Measurements from ENCODE around the gene IPO13.

The IPO13 gene

GRCh38 chr1:43969746-43970466 is 23.2 kb downstream of the IPO13 start, which contains the start of gene DPH2:
Gene DPH2, plus strand, starts transcription at chr1:43970010. Its CDS starts 166 bp downstream, at chr1:43970176.
- Histone ChIP-seq H3K56ac (ENCODE audit: low read length) (peak within 1 kb of the TSS; percentile 90), H4K5ac (ENCODE audit: low read length) (no peak within 1 kb of the TSS), H3K36me3 (ENCODE audit: control insufficient read depth, insufficient read depth, low read length) (no peaks in the 10 kb centered on the region), H3K18ac (ENCODE audit: low read length) (no peak within 1 kb of the TSS), H3K27me3 (ENCODE audit: insufficient read depth, low read length, poor library complexity) (no peaks in the 10 kb centered on the region), H3K9ac (ENCODE audit: low read length) (peak within 1 kb of the TSS; percentile 86), H2BK120ac (ENCODE audit: low read depth, low read length) (no peak within 1 kb of the TSS), H2BK15ac (replicated peaks; ENCODE audit: low read depth) (no peak within 1 kb of the TSS), H4K8ac (ENCODE audit: low read depth, low read length) (no peak within 1 kb of the TSS), H3K79me2 (ENCODE audit: control insufficient read depth, insufficient read depth, low read length) (peaks cover 9% of the 10 kb centered on the region), H3K23ac (ENCODE audit: low read length) (no peak within 1 kb of the TSS), H3K79me1 (ENCODE audit: low read length) (peaks cover 10% of the 10 kb centered on the region), H3K27ac (ENCODE audit: low read depth, low read length) (no peak within 1 kb of the TSS), H3K4me1 (ENCODE audit: control insufficient read depth, low read depth, low read length) (no peaks in the 10 kb centered on the region), H2AK5ac (ENCODE audit: low read length) (no peak within 1 kb of the TSS), H3K4me3 (ENCODE audit: low read length) (peak within 1 kb of the TSS; percentile 75), H2BK5ac (ENCODE audit: low read length) (no peak within 1 kb of the TSS), H3K4ac (ENCODE audit: low read depth, low read length) (no peak within 1 kb of the TSS), H3K4me2 (ENCODE audit: low read length) (peak within 1 kb of the TSS; percentile 78)
- peak; percentile 99 for DNase-seq
- WGBS (ENCODE audit: extremely low coverage, insufficient coverage, low lambda C conversion rate): no CpG with 5 or more reads among the region's 47 CpGs

DNA sequence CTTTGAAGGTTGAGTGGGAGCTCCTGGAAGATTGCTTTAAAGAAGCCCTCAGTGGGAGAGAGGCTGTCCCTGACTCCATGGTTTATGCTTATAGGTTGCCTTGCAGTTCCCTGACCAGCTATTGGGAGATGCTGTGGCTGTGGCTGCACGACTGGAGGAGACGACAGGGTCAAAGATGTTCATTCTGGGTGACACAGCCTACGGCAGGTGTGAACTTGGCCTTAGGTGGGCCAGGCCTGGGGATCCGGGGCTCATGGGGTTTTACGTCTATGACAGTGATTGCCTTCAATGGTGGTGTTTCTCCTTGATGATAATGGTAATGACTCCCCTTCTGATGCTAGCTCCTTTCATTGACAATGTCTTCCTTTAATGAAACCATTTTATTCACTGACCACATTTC is 23.8 kb downstream of the IPO13 start:
- Histone ChIP-seq H2BK120ac (ENCODE audit: low read depth, low read length) (no peak overlapping the region), H2AK5ac (ENCODE audit: low read length) (no peak overlapping the region), H4K5ac (ENCODE audit: low read length) (no peak overlapping the region), H2BK5ac (ENCODE audit: low read length) (no peak overlapping the region), H2BK15ac (replicated peaks; ENCODE audit: low read depth) (no peak overlapping the region), H3K4me1 (ENCODE audit: control insufficient read depth, low read depth, low read length) (no peaks in the 10 kb centered on the region), H3K18ac (ENCODE audit: low read length) (no peak overlapping the region), H3K4me3 (ENCODE audit: low read length) (peak overlapping the region; percentile 75), H3K79me1 (ENCODE audit: low read length) (peaks cover 11% of the 10 kb centered on the region), H4K8ac (ENCODE audit: low read depth, low read length) (no peak overlapping the region), H3K27ac (ENCODE audit: low read depth, low read length) (no peak overlapping the region), H3K56ac (ENCODE audit: low read length) (peak overlapping the region; percentile 90), H3K36me3 (ENCODE audit: control insufficient read depth, insufficient read depth, low read length) (no peaks in the 10 kb centered on the region), H3K79me2 (ENCODE audit: control insufficient read depth, insufficient read depth, low read length) (peaks cover 13% of the 10 kb centered on the region), H3K27me3 (ENCODE audit: insufficient read depth, low read length, poor library complexity) (no peaks in the 10 kb centered on the region), H3K4ac (ENCODE audit: low read depth, low read length) (no peak overlapping the region), H3K23ac (ENCODE audit: low read length) (no peak overlapping the region), H3K4me2 (ENCODE audit: low read length) (peak overlapping the region; percentile 78), H3K9ac (ENCODE audit: low read length) (peak overlapping the region; percentile 86)
- DNase-seq: no peak
- no CpG with 5 or more reads among the region's 5 CpGs for WGBS (ENCODE audit: extremely low coverage, insufficient coverage, low lambda C conversion rate)

DNA sequence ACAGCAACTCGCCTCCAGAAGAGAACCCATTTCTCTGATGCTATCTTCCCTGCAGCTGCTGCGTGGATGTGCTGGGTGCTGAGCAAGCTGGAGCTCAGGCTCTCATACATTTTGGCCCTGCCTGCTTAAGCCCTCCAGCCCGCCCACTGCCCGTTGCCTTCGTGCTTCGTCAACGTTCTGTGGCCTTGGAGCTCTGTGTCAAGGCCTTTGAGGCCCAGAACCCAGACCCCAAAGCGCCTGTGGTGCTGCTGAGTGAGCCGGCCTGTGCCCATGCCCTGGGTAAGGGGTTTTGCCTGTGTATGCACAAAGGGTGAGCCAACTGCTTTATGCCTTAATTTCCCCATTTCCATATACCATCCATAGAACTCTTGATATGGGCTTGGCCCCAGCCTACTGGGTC is 24.2 kb downstream of the IPO13 start:
- H3K36me3 ChIP-seq (ENCODE audit: control insufficient read depth, insufficient read depth, low read length): no peaks in the 10 kb centered on the region
- no peak overlapping the region for H3K56ac ChIP-seq (ENCODE audit: low read length)
- H2BK5ac ChIP-seq (ENCODE audit: low read length): no peak overlapping the region
- peaks cover 16% of the 10 kb centered on the region for H3K79me2 ChIP-seq (ENCODE audit: control insufficient read depth, insufficient read depth, low read length)
- WGBS (ENCODE audit: extremely low coverage, insufficient coverage, low lambda C conversion rate): no CpG with 5 or more reads among the region's 9 CpGs
- no peak overlapping the region for H2AK5ac ChIP-seq (ENCODE audit: low read length)
- no peak overlapping the region for H3K4me2 ChIP-seq (ENCODE audit: low read length)
- peaks cover 15% of the 10 kb centered on the region for H3K79me1 ChIP-seq (ENCODE audit: low read length)
- H2BK120ac ChIP-seq (ENCODE audit: low read depth, low read length): no peak overlapping the region
- no peak overlapping the region for H4K5ac ChIP-seq (ENCODE audit: low read length)
- no peak overlapping the region for H2BK15ac ChIP-seq (replicated peaks; ENCODE audit: low read depth)
- H3K9ac ChIP-seq (ENCODE audit: low read length): no peak overlapping the region
- no peaks in the 10 kb centered on the region for H3K27me3 ChIP-seq (ENCODE audit: insufficient read depth, low read length, poor library complexity)
- no peak overlapping the region for H3K4ac ChIP-seq (ENCODE audit: low read depth, low read length)
- H3K4me3 ChIP-seq (ENCODE audit: low read length): no peak overlapping the region
- H3K23ac ChIP-seq (ENCODE audit: low read length): no peak overlapping the region
- H4K8ac ChIP-seq (ENCODE audit: low read depth, low read length): no peak overlapping the region
- no peak overlapping the region for H3K27ac ChIP-seq (ENCODE audit: low read depth, low read length)
- no peak overlapping the region for H3K18ac ChIP-seq (ENCODE audit: low read length)
- H3K4me1 ChIP-seq (ENCODE audit: control insufficient read depth, low read depth, low read length): peaks cover 2% of the 10 kb centered on the region
- no peak for DNase-seq

DNA sequence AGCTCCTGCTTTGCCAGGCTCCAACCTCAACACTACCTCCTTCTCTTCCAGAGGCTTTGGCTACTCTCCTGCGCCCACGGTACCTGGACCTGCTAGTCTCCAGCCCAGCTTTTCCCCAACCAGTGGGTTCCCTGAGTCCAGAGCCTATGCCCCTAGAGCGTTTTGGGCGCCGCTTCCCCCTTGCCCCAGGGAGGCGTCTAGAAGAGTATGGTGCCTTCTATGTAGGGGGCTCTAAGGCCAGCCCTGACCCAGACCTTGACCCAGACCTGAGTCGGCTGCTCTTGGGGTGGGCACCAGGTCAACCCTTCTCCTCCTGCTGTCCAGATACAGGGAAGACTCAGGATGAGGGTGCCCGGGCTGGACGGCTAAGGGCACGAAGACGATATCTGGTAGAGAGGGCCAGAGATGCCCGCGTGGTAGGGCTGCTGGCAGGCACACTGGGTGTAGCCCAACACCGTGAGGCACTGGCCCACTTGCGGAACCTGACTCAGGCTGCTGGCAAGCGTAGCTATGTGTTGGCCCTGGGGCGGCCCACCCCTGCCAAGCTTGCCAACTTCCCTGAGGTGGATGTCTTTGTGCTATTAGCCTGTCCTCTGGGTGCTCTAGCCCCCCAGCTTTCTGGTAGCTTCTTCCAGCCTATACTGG is 24.7 kb downstream of the IPO13 start:
- no peak overlapping the region for H3K4ac ChIP-seq (ENCODE audit: low read depth, low read length)

GRCh38 chr1:43973981-43974442 is 27.3 kb downstream of the IPO13 start:
- Histone ChIP-seq H4K8ac (ENCODE audit: low read depth, low read length) (no peak overlapping the region), H3K4ac (ENCODE audit: low read depth, low read length) (no peak overlapping the region), H3K4me1 (ENCODE audit: control insufficient read depth, low read depth, low read length) (peaks cover 2% of the 10 kb centered on the region), H3K4me2 (ENCODE audit: low read length) (peak overlapping the region; percentile 65), H3K27me3 (ENCODE audit: insufficient read depth, low read length, poor library complexity) (no peaks in the 10 kb centered on the region), H3K79me2 (ENCODE audit: control insufficient read depth, insufficient read depth, low read length) (peaks cover 20% of the 10 kb centered on the region), H3K79me1 (ENCODE audit: low read length) (peaks cover 30% of the 10 kb centered on the region), H3K23ac (ENCODE audit: low read length) (no peak overlapping the region), H2BK15ac (replicated peaks; ENCODE audit: low read depth) (no peak overlapping the region), H2AK5ac (ENCODE audit: low read length) (no peak overlapping the region), H3K9ac (ENCODE audit: low read length) (peak overlapping the region; percentile 61), H3K27ac (ENCODE audit: low read depth, low read length) (no peak overlapping the region), H4K5ac (ENCODE audit: low read length) (no peak overlapping the region), H3K36me3 (ENCODE audit: control insufficient read depth, insufficient read depth, low read length) (peaks cover 5% of the 10 kb centered on the region), H2BK120ac (ENCODE audit: low read depth, low read length) (no peak overlapping the region), H3K4me3 (ENCODE audit: low read length) (peak overlapping the region; percentile 28), H3K56ac (ENCODE audit: low read length) (peak overlapping the region; percentile 79), H3K18ac (ENCODE audit: low read length) (no peak overlapping the region), H2BK5ac (ENCODE audit: low read length) (no peak overlapping the region)
- WGBS (ENCODE audit: extremely low coverage, insufficient coverage, low lambda C conversion rate): no CpG with 5 or more reads among the region's 9 CpGs
- DNase-seq: no peak

More for the DNA sequence above, 24.7 kb downstream of the IPO13 start:
- Histone ChIP-seq H3K27me3 (ENCODE audit: insufficient read depth, low read length, poor library complexity) (no peaks in the 10 kb centered on the region), H3K23ac (ENCODE audit: low read length) (no peak overlapping the region), H3K9ac (ENCODE audit: low read length) (no peak overlapping the region), H3K18ac (ENCODE audit: low read length) (no peak overlapping the region), H2BK120ac (ENCODE audit: low read depth, low read length) (no peak overlapping the region), H2BK5ac (ENCODE audit: low read length) (no peak overlapping the region), H3K4me3 (ENCODE audit: low read length) (no peak overlapping the region), H4K5ac (ENCODE audit: low read length) (no peak overlapping the region), H3K79me1 (ENCODE audit: low read length) (peaks cover 19% of the 10 kb centered on the region), H3K27ac (ENCODE audit: low read depth, low read length) (no peak overlapping the region), H2BK15ac (replicated peaks; ENCODE audit: low read depth) (no peak overlapping the region), H3K36me3 (ENCODE audit: control insufficient read depth, insufficient read depth, low read length) (peaks cover 2% of the 10 kb centered on the region), H3K79me2 (ENCODE audit: control insufficient read depth, insufficient read depth, low read length) (peaks cover 20% of the 10 kb centered on the region), H4K8ac (ENCODE audit: low read depth, low read length) (no peak overlapping the region), H3K56ac (ENCODE audit: low read length) (no peak overlapping the region), H3K4me1 (ENCODE audit: control insufficient read depth, low read depth, low read length) (peaks cover 2% of the 10 kb centered on the region), H3K4me2 (ENCODE audit: low read length) (no peak overlapping the region), H2AK5ac (ENCODE audit: low read length) (no peak overlapping the region)
- no CpG with 5 or more reads among the region's 17 CpGs for WGBS (ENCODE audit: extremely low coverage, insufficient coverage, low lambda C conversion rate)
- no peak for DNase-seq
